Left ventricle myocardium inferior (tissue), 1 donor: Measurements from ENCODE around the gene ESRRA. TPM values are rescaled to one million over a fixed set of nuclear protein-coding genes. Genes with fewer than 3 reads are reported as not detected.

Experiments
- DNase-seq: peaks from one replicate; pipeline ENCODE4 v3.0.0-alpha.2; 2020
- H3K27ac ChIP-seq: fragments of 200-600 bp; replicated peaks from 2 replicates; pipeline ENCODE4 v1.8.0; 2021
- H3K27me3 ChIP-seq: fragments of 200-600 bp; 2 replicates; pipeline ENCODE4 v1.8.0; 2021; ENCODE audit warnings: low read depth
- H3K36me3 ChIP-seq: fragments of 200-600 bp; 2 replicates; pipeline ENCODE4 v1.8.0; 2021
- H3K4me1 ChIP-seq: fragments of 200-600 bp; 2 replicates; pipeline ENCODE4 v1.8.0; 2021
- H3K4me3 ChIP-seq: fragments of 200-600 bp; 2 replicates; pipeline ENCODE4 v1.8.0; 2021; ENCODE audit warnings: mild to moderate bottlenecking, moderate library complexity
- H3K9me3 ChIP-seq: fragments of 200-600 bp; replicated peaks from 2 replicates; pipeline ENCODE4 v1.8.0; 2021
- CTCF ChIP-seq: fragments of 200-600 bp; IDR thresholded peaks from 2 replicates; pipeline ENCODE4 v1.8.0; 2021; ENCODE audit warnings: antibody characterized with exemption, mild to moderate bottlenecking, borderline replicate concordance
- intact Hi-C: fragments of 100-400 bp; cut with micrococcal nuclease; formaldehyde crosslinking; loops from one replicate; pipeline ENCODE4 v1.11.0; 2022
- microRNA-seq: library from miRNA; unstranded; fragments of <30 nt; microRNA quantifications from one replicate; pipeline ENCODE4 v1.2.0, GENCODE V29; 2020
- total RNA-seq: library from RNA; stranded (reverse); fragmentation: NEBNext Ultra II Directional; extraction: Animal tissue kit (Norgen Biotek cat#: 25700); gene quantifications from one replicate; pipeline ENCODE4 v1.2.1, GENCODE V29; 2021
- donor health status: DM: no; HTN: yes; CAD: no; lungs with severe emphysema.

ESRRA gene
- total RNA-seq, 1 donor from 2014 or later, result 213 TPM

DNA sequence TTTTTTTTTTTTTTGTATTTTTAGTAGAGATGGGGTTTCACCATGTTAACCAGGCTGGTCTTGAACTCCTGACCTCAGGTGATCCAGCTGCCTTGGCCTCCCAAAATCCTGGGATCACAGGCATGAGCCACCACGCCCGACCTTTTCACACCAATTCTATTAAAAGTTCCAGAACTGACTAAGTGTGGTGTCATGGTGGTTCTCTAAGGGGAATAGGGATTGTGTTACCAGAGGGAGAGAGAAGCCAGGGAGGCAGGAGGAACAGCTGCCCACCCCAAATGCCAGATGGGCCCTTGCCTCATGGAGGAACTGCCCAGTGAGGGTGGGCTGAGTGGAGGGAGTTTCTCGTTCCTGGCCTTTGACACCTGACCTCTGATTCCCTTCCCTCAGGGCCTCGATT is 59.6 kb downstream of the ESRRA start:
- DNase-seq, result no peak
- H3K27ac ChIP-seq, result no peak overlapping the region
- intact Hi-C loops, result no loop called here
- H3K4me3 ChIP-seq, result no peak overlapping the region
- H3K36me3 ChIP-seq, result peaks cover 91% of the 10 kb centered on the region
- H3K9me3 ChIP-seq, result no peaks in the 10 kb centered on the region
- H3K4me1 ChIP-seq, result peaks cover 6% of the 10 kb centered on the region
- TF ChIP-seq CTCF, result no peak
- no peaks in the 10 kb centered on the region for H3K27me3 ChIP-seq

Small RNA genes lying within 50 kb of the gene (microRNA-seq; reads per million reads assigned to microRNA genes)
- gene MIR7155, result 0.94 reads per million

Other genes with a start within 250 kb of the ESRRA start
- 127 TPM for gene MACROD1, start 139.4 kb upstream of the ESRRA start, total RNA-seq
- 97.4 TPM for gene STIP1, start 119.4 kb upstream of the ESRRA start, total RNA-seq
- gene FERMT3, start 98.8 kb upstream of the ESRRA start, total RNA-seq, result 5.4 TPM
- 82.3 TPM for gene TRPT1, start 79.3 kb upstream of the ESRRA start, total RNA-seq
- gene NUDT22, start 79.2 kb upstream of the ESRRA start, total RNA-seq, result 65.2 TPM
- 59.9 TPM for gene DNAJC4, start 75.0 kb upstream of the ESRRA start, total RNA-seq
- gene VEGFB, start 70.9 kb upstream of the ESRRA start, total RNA-seq, result 272 TPM
- 45.5 TPM for gene FKBP2, start 64.4 kb upstream of the ESRRA start, total RNA-seq
- gene PPP1R14B, start 58.6 kb upstream of the ESRRA start, total RNA-seq, result 102 TPM
- gene PLCB3, start 54.0 kb upstream of the ESRRA start, total RNA-seq, result 10.0 TPM
- gene BAD, start 20.9 kb upstream of the ESRRA start, total RNA-seq, result 56.3 TPM
- 28.4 TPM for gene GPR137, start 19.7 kb upstream of the ESRRA start, total RNA-seq
- gene KCNK4, start 14.2 kb upstream of the ESRRA start, total RNA-seq, result not detected
- not detected for gene CATSPERZ, start 5.2 kb upstream of the ESRRA start, total RNA-seq
- gene TRMT112, start 12.0 kb downstream of the ESRRA start, total RNA-seq, result 97.5 TPM
- 321 TPM for gene PRDX5, start 12.6 kb downstream of the ESRRA start, total RNA-seq
- gene CCDC88B, start 34.7 kb downstream of the ESRRA start, total RNA-seq, result 7.5 TPM
- gene RPS6KA4, start 53.6 kb downstream of the ESRRA start, total RNA-seq, result 16.8 TPM